Measurements from ENCODE around the gene TRAIP. TPM values are rescaled to one million over a fixed set of nuclear protein-coding genes. Genes with fewer than 3 reads are reported as not detected.

The TRAIP gene
- total and polyA plus RNA-seq, 2 donors (not counting 1 experiment from before 2014, with no cell fraction given) = 2.0 to 2.5 TPM

DNA sequence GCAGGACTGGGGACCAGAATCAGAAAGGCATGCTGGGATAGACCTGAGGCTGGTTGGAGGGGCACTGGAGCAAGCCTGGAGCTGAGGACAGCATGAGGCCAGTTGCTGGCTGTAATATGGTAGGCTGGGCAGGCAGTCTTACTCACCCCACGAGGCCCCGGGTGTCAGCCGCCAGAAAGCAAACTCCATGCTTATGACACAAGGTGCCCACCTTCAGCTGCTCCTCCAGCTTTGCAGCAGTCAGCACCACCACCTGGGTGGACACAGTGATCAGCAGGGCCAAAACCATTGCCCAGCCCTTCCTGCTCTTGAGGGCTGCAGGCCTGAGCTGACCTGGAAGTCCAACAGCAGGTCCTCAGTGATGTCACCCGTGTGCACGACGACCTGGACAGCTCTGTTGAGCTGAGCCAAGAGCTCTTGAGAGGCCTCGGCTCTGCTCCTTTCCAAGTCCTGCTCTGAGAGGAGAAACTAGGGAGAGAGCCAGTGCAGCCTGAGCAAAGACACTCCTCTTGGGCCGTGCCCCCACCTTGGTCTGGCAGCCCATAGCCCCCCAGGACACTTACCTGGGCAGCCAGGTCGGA lies 43.4 kb downstream of the TRAIP start:
- no peaks in the 10 kb centered on the region for H4K20me1 ChIP-seq (ENCODE audit: control insufficient read depth, extremely low read depth, insufficient read depth, low read length)
- no peaks in the 10 kb centered on the region for H3K27me3 ChIP-seq (ENCODE audit: control insufficient read depth, insufficient read depth, low read length)
- no peaks in the 10 kb centered on the region for H3K9me3 ChIP-seq (ENCODE audit: control insufficient read depth, insufficient read depth, low read depth, low read length)
- peak overlapping the region; percentile 64 for H3K9ac ChIP-seq (ENCODE audit: insufficient read depth, low read length)
- no peak overlapping the region for H2AFZ ChIP-seq (ENCODE audit: low read length)
- H3K79me2 ChIP-seq (ENCODE audit: control insufficient read depth, insufficient read depth, low read length) = no peaks in the 10 kb centered on the region
- DNase-seq (ENCODE audit: low read depth in 2 of 2) = no peak
- TF ChIP-seq, protein P1, sequence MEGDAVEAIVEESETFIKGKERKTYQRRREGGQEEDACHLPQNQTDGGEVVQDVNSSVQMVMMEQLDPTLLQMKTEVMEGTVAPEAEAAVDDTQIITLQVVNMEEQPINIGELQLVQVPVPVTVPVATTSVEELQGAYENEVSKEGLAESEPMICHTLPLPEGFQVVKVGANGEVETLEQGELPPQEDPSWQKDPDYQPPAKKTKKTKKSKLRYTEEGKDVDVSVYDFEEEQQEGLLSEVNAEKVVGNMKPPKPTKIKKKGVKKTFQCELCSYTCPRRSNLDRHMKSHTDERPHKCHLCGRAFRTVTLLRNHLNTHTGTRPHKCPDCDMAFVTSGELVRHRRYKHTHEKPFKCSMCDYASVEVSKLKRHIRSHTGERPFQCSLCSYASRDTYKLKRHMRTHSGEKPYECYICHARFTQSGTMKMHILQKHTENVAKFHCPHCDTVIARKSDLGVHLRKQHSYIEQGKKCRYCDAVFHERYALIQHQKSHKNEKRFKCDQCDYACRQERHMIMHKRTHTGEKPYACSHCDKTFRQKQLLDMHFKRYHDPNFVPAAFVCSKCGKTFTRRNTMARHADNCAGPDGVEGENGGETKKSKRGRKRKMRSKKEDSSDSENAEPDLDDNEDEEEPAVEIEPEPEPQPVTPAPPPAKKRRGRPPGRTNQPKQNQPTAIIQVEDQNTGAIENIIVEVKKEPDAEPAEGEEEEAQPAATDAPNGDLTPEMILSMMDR (conservative IDR thresholded peaks at IDR 0.05 in 1 of 2, IDR thresholded peaks at IDR 0.05 in 1 of 2; ENCODE audit: low read depth in 1 of 2, low read length in 2 of 2) = no peak
- TF ChIP-seq EZH2 (IDR thresholded peaks at IDR 0.05; ENCODE audit: low read length, missing control alignments) = no peak
- peak overlapping the region; percentile 29 to 71 (median 62) for H3K4me3 ChIP-seq (replicated peaks in 1 of 4; ENCODE audit: control extremely low read depth in 1 of 4, insufficient read depth in 1 of 4, low read depth in 3 of 4, low read length in 4 of 4)
- peak overlapping the region; percentile 60 for H3K27ac ChIP-seq (ENCODE audit: insufficient read depth, low read length)
- peaks cover 6% of the 10 kb centered on the region for H3K36me3 ChIP-seq (ENCODE audit: control insufficient read depth, insufficient read depth, low read length)
- H3K4me2 ChIP-seq (ENCODE audit: extremely low read depth, insufficient read depth, low read length) = peak overlapping the region; percentile 98
- peaks cover 8% of the 10 kb centered on the region for H3K4me1 ChIP-seq (ENCODE audit: control insufficient read depth, extremely low read depth, insufficient read depth, low read length)

DNA sequence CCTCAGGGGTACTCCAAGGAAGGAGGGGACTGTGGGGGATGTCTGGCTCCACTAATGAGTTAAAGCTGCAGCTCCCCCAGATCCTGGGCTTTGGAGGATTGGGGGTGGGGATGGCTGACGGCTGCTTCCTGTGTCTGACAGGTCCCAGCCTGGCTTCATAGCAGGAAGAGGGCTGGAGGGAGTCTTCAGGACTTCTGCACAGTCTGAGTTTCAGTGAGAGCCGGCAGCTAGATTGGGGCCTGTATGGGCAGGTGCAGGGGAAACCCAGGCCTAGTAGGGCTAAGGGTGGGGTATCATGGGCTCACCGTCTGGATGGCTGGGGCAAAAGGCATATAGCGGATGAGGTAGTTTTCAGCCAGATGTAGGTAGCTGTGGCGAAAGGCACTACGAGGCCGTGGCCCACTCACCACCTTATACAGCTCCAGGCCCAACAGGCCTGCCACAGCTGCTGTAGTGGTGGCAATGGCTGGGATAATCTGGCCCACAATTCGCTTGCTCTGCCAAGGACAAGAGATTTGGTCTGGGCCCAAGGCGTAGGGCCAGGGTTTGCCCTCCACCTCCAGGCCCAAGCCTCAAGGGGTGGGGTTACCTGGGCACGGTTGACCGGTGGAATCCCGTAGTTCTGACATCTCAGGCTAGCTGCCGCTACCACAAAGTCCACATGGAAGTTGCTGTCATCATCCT lies 48.8 kb downstream of the TRAIP start:
- no peak for TF ChIP-seq EZH2 (IDR thresholded peaks at IDR 0.05; ENCODE audit: low read length, missing control alignments)
- TF ChIP-seq, protein P1 (conservative IDR thresholded peaks at IDR 0.05 in 1 of 2, IDR thresholded peaks at IDR 0.05 in 1 of 2; ENCODE audit: low read depth in 1 of 2, low read length in 2 of 2) = no peak
- no peaks in the 10 kb centered on the region for H3K27me3 ChIP-seq (ENCODE audit: control insufficient read depth, insufficient read depth, low read length)
- no peak overlapping the region for H3K27ac ChIP-seq (ENCODE audit: insufficient read depth, low read length)
- H3K79me2 ChIP-seq (ENCODE audit: control insufficient read depth, insufficient read depth, low read length) = no peaks in the 10 kb centered on the region
- H3K4me1 ChIP-seq (ENCODE audit: control insufficient read depth, extremely low read depth, insufficient read depth, low read length) = peaks cover 26% of the 10 kb centered on the region
- H2AFZ ChIP-seq (ENCODE audit: low read length) = no peak overlapping the region
- no peaks in the 10 kb centered on the region for H3K9me3 ChIP-seq (ENCODE audit: control insufficient read depth, insufficient read depth, low read depth, low read length)
- H4K20me1 ChIP-seq (ENCODE audit: control insufficient read depth, extremely low read depth, insufficient read depth, low read length) = no peaks in the 10 kb centered on the region
- peaks cover 6% of the 10 kb centered on the region for H3K36me3 ChIP-seq (ENCODE audit: control insufficient read depth, insufficient read depth, low read length)
- no peak overlapping the region for H3K9ac ChIP-seq (ENCODE audit: insufficient read depth, low read length)
- no peak overlapping the region for H3K4me2 ChIP-seq (ENCODE audit: extremely low read depth, insufficient read depth, low read length)
- DNase-seq (ENCODE audit: low read depth in 2 of 2) = peak in 1 of 2 donors; percentile 20
- no peak overlapping the region for H3K4me3 ChIP-seq (replicated peaks in 1 of 4; ENCODE audit: control extremely low read depth in 1 of 4, insufficient read depth in 1 of 4, low read depth in 3 of 4, low read length in 4 of 4)

DNA sequence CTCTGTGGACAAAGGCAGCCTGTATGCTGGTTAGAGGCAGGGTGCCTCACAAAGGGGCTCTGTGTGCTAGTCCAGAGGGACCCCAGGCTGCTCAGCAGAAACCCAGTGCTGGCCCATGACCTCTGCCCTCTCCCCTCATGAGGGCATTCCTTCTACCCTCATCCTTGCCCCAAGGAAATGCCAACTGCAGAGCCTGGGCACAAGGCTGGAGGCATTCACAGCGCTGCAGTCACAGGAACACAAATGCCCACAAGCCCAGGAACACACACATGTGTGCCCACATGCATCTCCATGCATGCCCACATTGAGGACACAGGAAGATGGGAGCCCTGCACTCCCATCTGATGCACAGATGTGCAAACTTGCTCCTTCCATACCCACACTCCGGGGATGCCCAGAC lies 49.5 kb downstream of the TRAIP start:
- H3K27ac ChIP-seq (ENCODE audit: insufficient read depth, low read length) = no peak overlapping the region
- H4K20me1 ChIP-seq (ENCODE audit: control insufficient read depth, extremely low read depth, insufficient read depth, low read length) = no peaks in the 10 kb centered on the region
- peaks cover 26% of the 10 kb centered on the region for H3K4me1 ChIP-seq (ENCODE audit: control insufficient read depth, extremely low read depth, insufficient read depth, low read length)
- H3K4me2 ChIP-seq (ENCODE audit: extremely low read depth, insufficient read depth, low read length) = no peak overlapping the region
- no peak for DNase-seq (ENCODE audit: low read depth in 2 of 2)
- H3K9me3 ChIP-seq (ENCODE audit: control insufficient read depth, insufficient read depth, low read depth, low read length) = no peaks in the 10 kb centered on the region
- no peaks in the 10 kb centered on the region for H3K27me3 ChIP-seq (ENCODE audit: control insufficient read depth, insufficient read depth, low read length)
- H3K36me3 ChIP-seq (ENCODE audit: control insufficient read depth, insufficient read depth, low read length) = peaks cover 6% of the 10 kb centered on the region
- no peaks in the 10 kb centered on the region for H3K79me2 ChIP-seq (ENCODE audit: control insufficient read depth, insufficient read depth, low read length)
- no peak overlapping the region for H2AFZ ChIP-seq (ENCODE audit: low read length)
- H3K9ac ChIP-seq (ENCODE audit: insufficient read depth, low read length) = no peak overlapping the region
- no peak overlapping the region for H3K4me3 ChIP-seq (replicated peaks in 1 of 4; ENCODE audit: control extremely low read depth in 1 of 4, insufficient read depth in 1 of 4, low read depth in 3 of 4, low read length in 4 of 4)
- TF ChIP-seq, protein P1 (conservative IDR thresholded peaks at IDR 0.05 in 1 of 2, IDR thresholded peaks at IDR 0.05 in 1 of 2; ENCODE audit: low read depth in 1 of 2, low read length in 2 of 2) = no peak
- no peak for TF ChIP-seq EZH2 (IDR thresholded peaks at IDR 0.05; ENCODE audit: low read length, missing control alignments)
